K562 (cell line): ENCODE measurements around the gene KIF21A. TPM values are rescaled to one million over a fixed set of nuclear protein-coding genes. Genes with fewer than 3 reads are reported as not detected.

Experiments
- ARID1B ChIP-seq: fragments of 450-650 bp; IDR thresholded peaks from 2 replicates; pipeline ENCODE4 v1.6.1; 2016; ENCODE audit warnings: antibody characterized with exemption, mild to moderate bottlenecking, inconsistent platforms
- ETV6 ChIP-seq, 3 experiments: fragments of 150-350 bp in 1 of 3; sonication (generic) in 1 of 3; formaldehyde crosslinking in 1 of 3; IDR thresholded peaks; 2 replicates each; pipeline versions ENCODE4 v1.6.1 to v1.8.0; 2014 to 2022; ENCODE audit warnings: borderline replicate concordance in 2 of 3, low read depth in 2 of 3, antibody characterized with exemption in 1 of 3, low read length in 1 of 3, mild to moderate bottlenecking in 1 of 3, missing genetic modification reagents in 1 of 3
- FOXM1 ChIP-seq, 2 experiments: fragments of 450-650 bp in 1 of 2; sonication (generic) in 1 of 2; formaldehyde crosslinking in 1 of 2; IDR thresholded peaks; 2 replicates each; pipeline versions ENCODE4 v1.6.1 to v1.9.0; 2017 to 2022; ENCODE audit warnings: low read depth in 2 of 2, mild to moderate bottlenecking in 2 of 2, missing genetic modification reagents in 1 of 2, moderate library complexity in 1 of 2
- GABPA ChIP-seq: fragments of 200-800 bp; sonication (Bioruptor generic); conservative IDR thresholded peaks from 2 replicates; pipeline ENCODE4 v1.6.1; 2016; ENCODE audit warnings: low read depth, missing genetic modification characterization, missing compliant biosample characterization
- RAD51 ChIP-seq: fragments of 450-650 bp; IDR thresholded peaks from 2 replicates; pipeline ENCODE4 v1.7.1; 2016; ENCODE audit warnings: low read depth, mild to moderate bottlenecking, borderline replicate concordance
- SIN3A ChIP-seq, 2 experiments: fragments of 150-350 bp in 1 of 2; IDR thresholded peaks; 2 replicates each; pipeline ENCODE4 v1.6.1; 2011 to 2016; ENCODE audit warnings: borderline replicate concordance in 2 of 2, low read depth in 2 of 2, low read length in 2 of 2, mild to moderate bottlenecking in 2 of 2, moderate library complexity in 2 of 2; ENCODE audit not compliant: control insufficient read depth in 1 of 2
- SRSF9 ChIP-seq: fragments of 200-400 bp; formaldehyde crosslinking; IDR thresholded peaks from 2 replicates; pipeline ENCODE4 v1.6.1; 2017; ENCODE audit warnings: low read depth, low read length, borderline replicate concordance
- STAT5A ChIP-seq: IDR thresholded peaks from 2 replicates; pipeline ENCODE4 v1.6.1; 2012; ENCODE audit warnings: low read length, inconsistent platforms, borderline replicate concordance
- TRIM25 ChIP-seq: fragments of 450-650 bp; IDR thresholded peaks from 2 replicates; pipeline ENCODE4 v1.7.0; 2016; ENCODE audit warnings: borderline replicate concordance
- ZBTB12 ChIP-seq: fragments of 250-450 bp; sonication (Bioruptor Pico); IDR thresholded peaks from 2 replicates; pipeline ENCODE4 v1.4.0; 2020
- ZFPM2 ChIP-seq: fragments of 250-450 bp; sonication (Bioruptor Pico); IDR thresholded peaks from 2 replicates; pipeline ENCODE4 v1.5.1; 2022; ENCODE audit warnings: mild to moderate bottlenecking
- ZNF282 ChIP-seq: sonication (generic); formaldehyde crosslinking; IDR thresholded peaks from 2 replicates; pipeline ENCODE4 v1.8.1; 2023; ENCODE audit warnings: missing genetic modification reagents
- ZNF717 ChIP-seq: fragments of 250-450 bp; sonication (Bioruptor Pico); IDR thresholded peaks from 2 replicates; pipeline ENCODE4 v1.5.0; 2021
- polyA plus RNA-seq, 8 experiments: library from polyadenylated mRNA; depleted of rRNA in 4 of 8; stranded (reverse) in 5 of 8; unstranded in 3 of 8; fragments of >200 nt; fragmentation: Nextera tagmentation in 2 of 8; fragmentation: Illumina TruSeq in 1 of 8; extraction: Ambion mirVana in 2 of 8; extraction: Trizol in 1 of 8; gene quantifications; 2 replicates each; pipeline versions ENCODE4 v1.2.1 to v1.2.3, GENCODE V29; 2011 to 2014; ENCODE audit warnings: inconsistent platforms in 1 of 8, missing spikeins in 1 of 8
- total RNA-seq, 7 experiments: library from RNA; depleted of rRNA in 6 of 7; stranded (reverse); fragments of >200 nt in 6 of 7; fragmentation: Illumina TruSeq in 2 of 7; extraction: Trizol in 2 of 7; gene quantifications; 2 replicates each; pipeline versions ENCODE4 v1.2.1 to v1.2.3, GENCODE V29; 2011 to 2021; ENCODE audit warnings: low replicate concordance in 1 of 7
- TF ChIP-seq, protein P1 (sequence below): sonication (generic); formaldehyde crosslinking; IDR thresholded peaks from 2 replicates; pipeline ENCODE4 v1.9.0; 2022; ENCODE audit warnings: mild to moderate bottlenecking, missing genetic modification reagents
- TF ChIP-seq, protein P2 (sequence below): fragments of 250-450 bp; sonication (Bioruptor Pico); IDR thresholded peaks from 2 replicates; pipeline ENCODE4 v1.8.0; 2021; ENCODE audit warnings: borderline replicate concordance, mild to moderate bottlenecking, moderate library complexity; ENCODE audit not compliant: poor library complexity, severe bottlenecking
- TF ChIP-seq, protein P3 (sequence below): fragments of 200-800 bp; sonication (Bioruptor generic); IDR thresholded peaks from 2 replicates; pipeline ENCODE4 v1.6.1; 2016; ENCODE audit warnings: missing genetic modification characterization, missing compliant biosample characterization
- TF ChIP-seq, protein P4 (sequence below): sonication (generic); formaldehyde crosslinking; IDR thresholded peaks from 2 replicates; pipeline ENCODE4 v1.5.0; 2020; ENCODE audit warnings: missing genetic modification reagents

Gene KIF21A
- total and polyA plus RNA-seq, 9 of the 15 experiments (the other 6 are each of a cell fraction or from before 2014, with no cell fraction given): 17.7 to 45.0 (median 30.3) TPM

DNA sequence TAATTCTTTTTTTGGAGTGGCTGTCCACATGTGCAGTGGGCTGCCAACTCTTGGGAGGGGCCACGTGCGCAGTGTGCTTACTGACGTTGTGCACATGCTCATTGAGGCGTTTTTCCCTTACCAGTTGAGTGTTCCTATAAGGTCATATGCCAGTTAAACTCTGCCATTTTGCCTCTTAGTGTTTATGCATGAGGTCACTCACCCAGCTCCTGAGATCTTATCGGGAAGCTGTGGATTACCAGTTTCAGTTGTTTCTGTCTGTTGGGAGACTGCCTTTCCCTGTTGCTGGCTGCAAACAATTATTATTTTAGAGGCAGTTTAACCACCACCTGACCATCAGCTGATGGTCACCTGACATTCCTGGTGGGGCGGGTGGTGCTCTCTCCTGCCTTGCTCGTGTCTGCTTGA lies 16.1 kb upstream of the KIF21A start (continued):
- TF ChIP-seq, protein P1, sequence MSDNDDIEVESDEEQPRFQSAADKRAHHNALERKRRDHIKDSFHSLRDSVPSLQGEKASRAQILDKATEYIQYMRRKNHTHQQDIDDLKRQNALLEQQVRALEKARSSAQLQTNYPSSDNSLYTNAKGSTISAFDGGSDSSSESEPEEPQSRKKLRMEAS (CRISPR knock-in tag): peak; percentile 50; the same call in 1 of the 2 replicates
- TF ChIP-seq SIN3A (IDR thresholded peaks at IDR 0.05; ENCODE audit: borderline replicate concordance in 2 of 2, control insufficient read depth in 1 of 2, low read depth in 2 of 2, low read length in 2 of 2): no peak
- TF ChIP-seq GABPA: no peak
- TF ChIP-seq TRIM25: no peak
- TF ChIP-seq ARID1B: 0 out of 2 replicates have a peak, but pooled peaks have one; percentile 9
- no peak for TF ChIP-seq ZBTB12 (CRISPR knock-in tag)
- peak; percentile 90 for TF ChIP-seq RAD51
- no peak for TF ChIP-seq SRSF9
- TF ChIP-seq ZNF717 (CRISPR knock-in tag): no peak
- TF ChIP-seq FOXM1 (IDR thresholded peaks at IDR 0.05; ENCODE audit: low read depth): peak; percentile 32; the same call in 1 of the 2 replicates
- no peak for TF ChIP-seq FOXM1 (CRISPR knock-in tag; IDR thresholded peaks at IDR 0.05; ENCODE audit: low read depth)
- TF ChIP-seq, protein P2, sequence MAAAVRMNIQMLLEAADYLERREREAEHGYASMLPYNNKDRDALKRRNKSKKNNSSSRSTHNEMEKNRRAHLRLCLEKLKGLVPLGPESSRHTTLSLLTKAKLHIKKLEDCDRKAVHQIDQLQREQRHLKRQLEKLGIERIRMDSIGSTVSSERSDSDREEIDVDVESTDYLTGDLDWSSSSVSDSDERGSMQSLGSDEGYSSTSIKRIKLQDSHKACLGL (CRISPR knock-in tag): no peak
- no peak for TF ChIP-seq STAT5A
- TF ChIP-seq, protein P3, sequence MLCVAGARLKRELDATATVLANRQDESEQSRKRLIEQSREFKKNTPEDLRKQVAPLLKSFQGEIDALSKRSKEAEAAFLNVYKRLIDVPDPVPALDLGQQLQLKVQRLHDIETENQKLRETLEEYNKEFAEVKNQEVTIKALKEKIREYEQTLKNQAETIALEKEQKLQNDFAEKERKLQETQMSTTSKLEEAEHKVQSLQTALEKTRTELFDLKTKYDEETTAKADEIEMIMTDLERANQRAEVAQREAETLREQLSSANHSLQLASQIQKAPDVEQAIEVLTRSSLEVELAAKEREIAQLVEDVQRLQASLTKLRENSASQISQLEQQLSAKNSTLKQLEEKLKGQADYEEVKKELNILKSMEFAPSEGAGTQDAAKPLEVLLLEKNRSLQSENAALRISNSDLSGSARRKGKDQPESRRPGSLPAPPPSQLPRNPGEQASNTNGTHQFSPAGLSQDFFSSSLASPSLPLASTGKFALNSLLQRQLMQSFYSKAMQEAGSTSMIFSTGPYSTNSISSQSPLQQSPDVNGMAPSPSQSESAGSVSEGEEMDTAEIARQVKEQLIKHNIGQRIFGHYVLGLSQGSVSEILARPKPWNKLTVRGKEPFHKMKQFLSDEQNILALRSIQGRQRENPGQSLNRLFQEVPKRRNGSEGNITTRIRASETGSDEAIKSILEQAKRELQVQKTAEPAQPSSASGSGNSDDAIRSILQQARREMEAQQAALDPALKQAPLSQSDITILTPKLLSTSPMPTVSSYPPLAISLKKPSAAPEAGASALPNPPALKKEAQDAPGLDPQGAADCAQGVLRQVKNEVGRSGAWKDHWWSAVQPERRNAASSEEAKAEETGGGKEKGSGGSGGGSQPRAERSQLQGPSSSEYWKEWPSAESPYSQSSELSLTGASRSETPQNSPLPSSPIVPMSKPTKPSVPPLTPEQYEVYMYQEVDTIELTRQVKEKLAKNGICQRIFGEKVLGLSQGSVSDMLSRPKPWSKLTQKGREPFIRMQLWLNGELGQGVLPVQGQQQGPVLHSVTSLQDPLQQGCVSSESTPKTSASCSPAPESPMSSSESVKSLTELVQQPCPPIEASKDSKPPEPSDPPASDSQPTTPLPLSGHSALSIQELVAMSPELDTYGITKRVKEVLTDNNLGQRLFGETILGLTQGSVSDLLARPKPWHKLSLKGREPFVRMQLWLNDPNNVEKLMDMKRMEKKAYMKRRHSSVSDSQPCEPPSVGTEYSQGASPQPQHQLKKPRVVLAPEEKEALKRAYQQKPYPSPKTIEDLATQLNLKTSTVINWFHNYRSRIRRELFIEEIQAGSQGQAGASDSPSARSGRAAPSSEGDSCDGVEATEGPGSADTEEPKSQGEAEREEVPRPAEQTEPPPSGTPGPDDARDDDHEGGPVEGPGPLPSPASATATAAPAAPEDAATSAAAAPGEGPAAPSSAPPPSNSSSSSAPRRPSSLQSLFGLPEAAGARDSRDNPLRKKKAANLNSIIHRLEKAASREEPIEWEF (CRISPR knock-in tag): peak; percentile 37; the same call in 1 of the 2 replicates
- no peak for TF ChIP-seq ZFPM2 (CRISPR knock-in tag)
- TF ChIP-seq, protein P4, sequence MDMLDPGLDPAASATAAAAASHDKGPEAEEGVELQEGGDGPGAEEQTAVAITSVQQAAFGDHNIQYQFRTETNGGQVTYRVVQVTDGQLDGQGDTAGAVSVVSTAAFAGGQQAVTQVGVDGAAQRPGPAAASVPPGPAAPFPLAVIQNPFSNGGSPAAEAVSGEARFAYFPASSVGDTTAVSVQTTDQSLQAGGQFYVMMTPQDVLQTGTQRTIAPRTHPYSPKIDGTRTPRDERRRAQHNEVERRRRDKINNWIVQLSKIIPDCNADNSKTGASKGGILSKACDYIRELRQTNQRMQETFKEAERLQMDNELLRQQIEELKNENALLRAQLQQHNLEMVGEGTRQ (CRISPR knock-in tag): peak; percentile 70
- no peak for TF ChIP-seq ETV6 (IDR thresholded peaks at IDR 0.05; ENCODE audit: borderline replicate concordance in 1 of 2, low read depth in 2 of 2, low read length in 1 of 2)
- TF ChIP-seq ETV6 (CRISPR knock-in tag; IDR thresholded peaks at IDR 0.05; ENCODE audit: borderline replicate concordance): no peak
- TF ChIP-seq ZNF282 (CRISPR knock-in tag): no peak
